Gastroesophageal sphincter (tissue), 3 donors: ENCODE measurements around the gene EBF4.

Source experiments
- EP300 ChIP-seq: sonication (generic); formaldehyde crosslinking; IDR thresholded peaks from one replicate; pipeline ENCODE4 v1.6.1; 2017; ENCODE audit warnings: antibody characterized with exemption, mild to moderate bottlenecking
- POLR2A ChIP-seq, 2 donors: fragments of 450-650 bp; IDR thresholded peaks; one replicate each; pipeline ENCODE4 v1.6.1; 2017; ENCODE audit warnings: antibody characterized with exemption in 2 of 2, mild to moderate bottlenecking in 2 of 2, moderate library complexity in 1 of 2
- POLR2AphosphoS5 ChIP-seq: sonication (generic); formaldehyde crosslinking; IDR thresholded peaks from one replicate; pipeline ENCODE4 v1.6.1; 2017; ENCODE audit warnings: antibody characterized with exemption
- TF ChIP-seq, protein P1 (sequence below), 4 experiments: fragments of 200-600 bp in 2 of 4; fragments of 450-650 bp in 2 of 4; sonication (generic) in 1 of 4; IDR thresholded peaks; one replicate each; pipeline ENCODE4 v1.5.1; 2017 to 2019; ENCODE audit warnings: antibody characterized with exemption in 4 of 4, mild to moderate bottlenecking in 2 of 4, moderate library complexity in 2 of 4

DNA sequence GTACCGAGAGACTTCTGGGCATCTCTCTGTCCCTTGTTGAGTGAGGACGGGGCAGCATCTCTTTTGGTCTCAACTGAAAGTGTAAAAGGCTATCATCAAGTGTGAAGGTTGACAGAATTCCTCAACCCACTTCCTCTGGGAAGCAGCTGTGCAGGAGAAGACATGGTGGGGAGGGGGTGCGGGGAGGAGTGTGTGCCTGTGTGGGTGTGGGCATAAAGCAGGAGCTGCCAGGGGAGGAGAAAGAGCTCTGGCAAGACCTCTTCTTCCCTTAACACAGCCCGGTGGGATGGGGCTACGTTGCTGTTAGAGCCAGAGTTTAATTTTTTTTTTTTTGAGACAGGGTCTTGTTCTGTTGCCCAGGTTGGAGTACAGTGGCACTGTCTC, 76.0 kb downstream of the EBF4 start:
- TF ChIP-seq POLR2AphosphoS5 (no peak), EP300 (no peak), POLR2A (IDR thresholded peaks at IDR 0.05) (no peak)
- TF ChIP-seq, protein P1, sequence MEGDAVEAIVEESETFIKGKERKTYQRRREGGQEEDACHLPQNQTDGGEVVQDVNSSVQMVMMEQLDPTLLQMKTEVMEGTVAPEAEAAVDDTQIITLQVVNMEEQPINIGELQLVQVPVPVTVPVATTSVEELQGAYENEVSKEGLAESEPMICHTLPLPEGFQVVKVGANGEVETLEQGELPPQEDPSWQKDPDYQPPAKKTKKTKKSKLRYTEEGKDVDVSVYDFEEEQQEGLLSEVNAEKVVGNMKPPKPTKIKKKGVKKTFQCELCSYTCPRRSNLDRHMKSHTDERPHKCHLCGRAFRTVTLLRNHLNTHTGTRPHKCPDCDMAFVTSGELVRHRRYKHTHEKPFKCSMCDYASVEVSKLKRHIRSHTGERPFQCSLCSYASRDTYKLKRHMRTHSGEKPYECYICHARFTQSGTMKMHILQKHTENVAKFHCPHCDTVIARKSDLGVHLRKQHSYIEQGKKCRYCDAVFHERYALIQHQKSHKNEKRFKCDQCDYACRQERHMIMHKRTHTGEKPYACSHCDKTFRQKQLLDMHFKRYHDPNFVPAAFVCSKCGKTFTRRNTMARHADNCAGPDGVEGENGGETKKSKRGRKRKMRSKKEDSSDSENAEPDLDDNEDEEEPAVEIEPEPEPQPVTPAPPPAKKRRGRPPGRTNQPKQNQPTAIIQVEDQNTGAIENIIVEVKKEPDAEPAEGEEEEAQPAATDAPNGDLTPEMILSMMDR (IDR thresholded peaks at IDR 0.05) = no peak
